ENCODE data around the gene RAB27B.

DNA sequence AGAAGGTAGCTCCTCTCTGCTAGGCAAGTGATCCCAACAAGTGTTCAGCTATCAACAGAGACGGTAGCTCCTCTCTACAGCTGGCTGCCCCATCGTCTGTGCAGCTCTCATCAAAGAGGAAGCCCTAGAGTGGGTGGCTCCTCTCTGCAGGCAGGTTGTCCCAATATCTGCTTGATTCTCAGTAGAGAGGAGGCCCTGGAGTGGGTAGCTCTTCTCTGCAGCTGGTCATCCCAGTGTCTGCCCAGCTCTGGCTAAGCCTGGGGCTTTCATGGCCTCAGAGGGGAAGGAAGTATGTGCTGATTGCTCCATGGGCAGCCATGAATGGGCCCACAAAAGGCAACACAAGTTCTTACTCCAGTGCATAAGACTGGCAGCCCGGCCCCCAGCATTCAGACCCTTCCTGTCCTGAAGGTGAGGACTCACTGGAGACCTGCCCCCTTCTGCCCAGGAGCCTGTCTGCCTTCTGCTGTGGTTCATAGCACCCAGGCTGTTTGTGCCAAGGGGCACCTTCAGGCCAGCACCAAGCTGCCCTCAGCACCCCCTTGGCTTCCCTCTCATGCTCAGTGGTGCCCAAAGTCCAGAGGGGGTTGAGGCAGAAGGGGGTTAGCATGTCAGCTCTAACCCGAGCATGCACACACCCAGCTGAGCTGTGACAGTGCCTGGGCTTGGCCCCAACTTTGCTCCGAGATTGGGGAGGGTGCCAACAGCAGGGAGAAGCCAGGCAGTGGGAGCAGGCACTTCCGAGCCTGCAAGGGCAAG, 82.1 kb downstream of the RAB27B start:
- TF ChIP-seq, protein P1, sequence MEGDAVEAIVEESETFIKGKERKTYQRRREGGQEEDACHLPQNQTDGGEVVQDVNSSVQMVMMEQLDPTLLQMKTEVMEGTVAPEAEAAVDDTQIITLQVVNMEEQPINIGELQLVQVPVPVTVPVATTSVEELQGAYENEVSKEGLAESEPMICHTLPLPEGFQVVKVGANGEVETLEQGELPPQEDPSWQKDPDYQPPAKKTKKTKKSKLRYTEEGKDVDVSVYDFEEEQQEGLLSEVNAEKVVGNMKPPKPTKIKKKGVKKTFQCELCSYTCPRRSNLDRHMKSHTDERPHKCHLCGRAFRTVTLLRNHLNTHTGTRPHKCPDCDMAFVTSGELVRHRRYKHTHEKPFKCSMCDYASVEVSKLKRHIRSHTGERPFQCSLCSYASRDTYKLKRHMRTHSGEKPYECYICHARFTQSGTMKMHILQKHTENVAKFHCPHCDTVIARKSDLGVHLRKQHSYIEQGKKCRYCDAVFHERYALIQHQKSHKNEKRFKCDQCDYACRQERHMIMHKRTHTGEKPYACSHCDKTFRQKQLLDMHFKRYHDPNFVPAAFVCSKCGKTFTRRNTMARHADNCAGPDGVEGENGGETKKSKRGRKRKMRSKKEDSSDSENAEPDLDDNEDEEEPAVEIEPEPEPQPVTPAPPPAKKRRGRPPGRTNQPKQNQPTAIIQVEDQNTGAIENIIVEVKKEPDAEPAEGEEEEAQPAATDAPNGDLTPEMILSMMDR (conservative IDR thresholded peaks at IDR 0.05; ENCODE audit: low read depth, low read length): no peak
- TF ChIP-seq EZH2 (IDR thresholded peaks at IDR 0.05; ENCODE audit: low read length, unreplicated experiment): no peak
- TF ChIP-seq EZH2phosphoT487 (IDR thresholded peaks at IDR 0.05; ENCODE audit: borderline replicate concordance, low read length): no peak
